Dendritic cell treated with granulocyte-macrophage colony-stimulating factor and Interleukin-4, amounts not matched to agents 40 ng/mL and 50 ng/mL, for 4 days (primary cell): ENCODE measurements around the gene MYH10.
"Not testable (repeated sequence)": the region's sequence is repeated elsewhere in the genome, so short reads cannot be mapped to it uniquely, and the experiment has no call there.

Experiments used
- H3K27ac Mint-ChIP-seq: one replicate; pipeline ENCODE4 v1.8.0; 2022; ENCODE audit warnings: mild to moderate bottlenecking, mixed read lengths
- H3K27me3 Mint-ChIP-seq: one replicate; pipeline ENCODE4 v1.8.0; 2022; ENCODE audit warnings: mild to moderate bottlenecking, mixed read lengths
- H3K36me3 Mint-ChIP-seq: one replicate; pipeline ENCODE4 v1.8.0; 2022; ENCODE audit warnings: low read depth, mixed read lengths
- H3K4me1 Mint-ChIP-seq: one replicate; pipeline ENCODE4 v1.8.0; 2022; ENCODE audit warnings: low read depth, mixed read lengths
- H3K4me3 Mint-ChIP-seq: one replicate; pipeline ENCODE4 v1.8.0; 2022; ENCODE audit warnings: mild to moderate bottlenecking, moderate library complexity, mixed read lengths
- H3K9me3 Mint-ChIP-seq: one replicate; pipeline ENCODE4 v1.8.0; 2022; ENCODE audit warnings: mixed read lengths
- intact Hi-C: fragments of 100-400 bp; cut with micrococcal nuclease; formaldehyde crosslinking; loops from one replicate; pipeline ENCODE4 v1.15.0; 2022

Gene MYH10

DNA sequence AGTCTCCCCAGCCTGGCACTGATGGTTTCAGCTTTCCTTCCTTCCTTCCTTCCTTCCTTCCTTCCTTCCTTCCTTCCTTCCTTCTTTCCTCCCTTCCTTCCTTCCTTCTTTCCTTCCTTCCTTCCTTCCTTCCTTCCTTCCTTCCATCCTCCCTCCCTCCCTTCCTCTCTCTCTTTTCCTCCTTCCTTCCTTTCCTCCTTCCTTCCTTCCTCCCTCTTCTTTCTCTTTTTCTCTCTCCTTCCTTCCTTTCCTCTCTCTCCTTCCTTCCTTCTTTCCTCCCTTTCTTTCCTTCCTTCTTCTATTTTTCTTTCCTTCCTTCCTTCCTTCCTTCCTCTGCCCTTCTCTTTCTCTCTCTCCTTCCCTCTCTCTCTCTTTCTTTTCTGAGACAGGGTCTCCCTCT is 30.2 kb upstream of the MYH10 start:
- intact Hi-C loops, H3K4me1 Mint-ChIP-seq, H3K4me3 Mint-ChIP-seq, H3K36me3 Mint-ChIP-seq, H3K27ac Mint-ChIP-seq, H3K27me3 Mint-ChIP-seq: not testable (repeated sequence)
- peaks cover 27% of the 10 kb centered on the region for H3K9me3 Mint-ChIP-seq

DNA sequence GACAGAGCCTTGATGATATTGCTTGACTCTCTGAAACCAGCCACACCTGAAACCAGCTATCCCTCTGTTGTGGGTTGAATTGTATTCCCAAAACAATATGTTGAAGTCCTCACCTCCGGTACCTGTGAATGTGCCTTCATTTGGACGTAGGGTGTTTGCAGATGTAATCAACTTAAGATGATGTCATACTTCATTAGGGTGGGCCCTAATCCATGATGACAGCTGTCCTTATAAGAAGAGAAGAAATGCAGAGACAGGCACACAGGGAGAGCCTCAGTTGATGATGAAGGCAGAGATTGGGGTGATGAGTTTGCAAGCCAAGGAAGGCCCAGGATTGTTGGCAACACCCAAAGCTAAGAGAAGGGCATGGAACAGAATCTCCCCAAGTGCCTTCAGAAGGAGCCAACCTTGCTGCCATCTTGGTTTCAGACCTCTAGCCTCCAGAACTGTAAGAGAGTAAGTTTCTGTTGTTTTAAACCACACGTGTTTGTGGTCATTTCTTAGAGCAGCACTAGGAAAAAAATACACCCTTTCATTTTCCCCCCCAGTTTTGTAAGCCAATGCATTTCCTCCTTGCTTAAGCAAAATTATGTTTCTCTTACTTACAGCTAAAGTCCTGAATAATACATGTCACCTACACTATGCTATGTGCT is 29.4 kb upstream of the MYH10 start:
- H3K9me3 Mint-ChIP-seq = peaks cover 27% of the 10 kb centered on the region

DNA sequence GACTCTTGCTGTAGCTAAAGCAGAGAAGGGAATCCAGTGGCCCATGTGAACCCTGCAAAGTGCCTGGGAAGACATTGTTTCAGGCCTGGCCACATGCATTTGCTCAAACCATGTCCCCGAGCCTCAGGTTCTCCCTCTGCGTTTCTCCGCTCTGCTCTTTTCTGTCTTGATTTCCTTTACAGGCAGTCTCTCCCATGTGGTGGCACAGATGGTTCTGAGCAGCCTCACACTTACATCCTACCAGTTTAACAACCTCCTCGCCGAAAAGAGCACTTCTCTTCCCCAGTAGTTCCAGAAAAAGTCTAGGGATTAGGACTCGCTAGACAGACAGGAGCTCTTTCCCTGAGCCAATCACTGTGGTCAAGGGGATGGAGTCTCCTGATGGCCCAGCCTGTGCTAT is 28.3 kb upstream of the MYH10 start:
- no peak overlapping the region for H3K27ac Mint-ChIP-seq
- peaks cover 27% of the 10 kb centered on the region for H3K9me3 Mint-ChIP-seq
- H3K4me3 Mint-ChIP-seq = no peak overlapping the region
- no peaks in the 10 kb centered on the region for H3K36me3 Mint-ChIP-seq
- no peaks in the 10 kb centered on the region for H3K4me1 Mint-ChIP-seq
- H3K27me3 Mint-ChIP-seq = no peaks in the 10 kb centered on the region
- intact Hi-C loops = no loop called here

More for the DNA sequence above, 29.4 kb upstream of the MYH10 start:
- no peaks in the 10 kb centered on the region for H3K36me3 Mint-ChIP-seq
- intact Hi-C loops = no loop called here
- no peaks in the 10 kb centered on the region for H3K4me1 Mint-ChIP-seq
- H3K4me3 Mint-ChIP-seq = no peak overlapping the region
- H3K27me3 Mint-ChIP-seq = no peaks in the 10 kb centered on the region
- no peak overlapping the region for H3K27ac Mint-ChIP-seq

- Mint-ChIP-seq H3K27me3 (no peaks in the 10 kb centered on the region), H3K36me3 (no peaks in the 10 kb centered on the region), H3K9me3 (peaks cover 27% of the 10 kb centered on the region), H3K27ac (no peak overlapping the region), H3K4me1 (no peaks in the 10 kb centered on the region), H3K4me3 (no peak overlapping the region)
- intact Hi-C loops = no loop called here
These were observed 26.2 kb upstream of the MYH10 start for GRCh38 chr17:8656693-8657092.

DNA sequence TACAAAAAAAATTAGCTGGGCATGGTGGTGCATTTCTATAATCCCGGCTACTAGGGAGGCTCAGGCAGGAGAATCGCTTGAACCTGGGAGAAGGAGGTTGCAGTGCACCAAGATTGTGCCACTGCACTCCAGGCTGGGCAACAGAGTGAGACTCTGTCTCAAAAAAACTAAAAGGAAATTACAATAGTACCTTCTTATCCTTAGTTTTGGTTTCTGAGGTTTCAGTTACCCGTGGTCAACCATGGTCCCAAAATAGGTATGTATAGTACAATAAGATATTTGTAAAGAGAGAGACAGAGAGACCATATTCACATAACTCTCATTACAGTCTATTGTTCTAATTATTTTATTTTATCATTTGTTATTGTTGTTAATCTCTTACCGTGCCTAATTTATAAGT is 24.3 kb upstream of the MYH10 start:
- Mint-ChIP-seq H3K27me3 (peaks cover 7% of the 10 kb centered on the region), H3K4me3 (no peak overlapping the region), H3K36me3 (no peaks in the 10 kb centered on the region), H3K4me1 (no peaks in the 10 kb centered on the region), H3K9me3 (peaks cover 18% of the 10 kb centered on the region), H3K27ac (no peak overlapping the region)
- intact Hi-C loops = no loop called here

DNA sequence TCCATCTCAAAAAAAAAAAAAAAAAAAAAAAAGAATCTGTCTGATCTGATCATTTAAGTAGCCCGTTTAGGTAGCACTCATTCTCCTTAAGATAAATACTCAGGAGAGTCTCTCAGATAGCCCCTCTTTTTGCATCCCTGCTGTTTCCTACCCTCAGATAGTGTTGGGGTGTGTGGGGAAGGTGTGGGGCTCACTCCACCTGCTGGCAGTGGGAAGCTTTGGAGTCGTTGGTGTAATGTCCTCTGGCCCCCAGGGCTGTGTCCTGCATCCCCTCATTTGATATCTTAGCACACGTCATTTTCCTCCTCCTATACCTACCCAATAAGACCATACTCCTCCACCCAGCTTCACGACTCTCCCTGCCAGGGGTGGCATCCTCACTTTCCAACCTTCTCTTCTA is 20.5 kb upstream of the MYH10 start:
- intact Hi-C loops = no loop called here
- H3K27ac Mint-ChIP-seq = no peak overlapping the region
- H3K4me1 Mint-ChIP-seq = no peaks in the 10 kb centered on the region
- no peaks in the 10 kb centered on the region for H3K36me3 Mint-ChIP-seq
- peaks cover 12% of the 10 kb centered on the region for H3K27me3 Mint-ChIP-seq
- no peaks in the 10 kb centered on the region for H3K9me3 Mint-ChIP-seq
- no peak overlapping the region for H3K4me3 Mint-ChIP-seq

DNA sequence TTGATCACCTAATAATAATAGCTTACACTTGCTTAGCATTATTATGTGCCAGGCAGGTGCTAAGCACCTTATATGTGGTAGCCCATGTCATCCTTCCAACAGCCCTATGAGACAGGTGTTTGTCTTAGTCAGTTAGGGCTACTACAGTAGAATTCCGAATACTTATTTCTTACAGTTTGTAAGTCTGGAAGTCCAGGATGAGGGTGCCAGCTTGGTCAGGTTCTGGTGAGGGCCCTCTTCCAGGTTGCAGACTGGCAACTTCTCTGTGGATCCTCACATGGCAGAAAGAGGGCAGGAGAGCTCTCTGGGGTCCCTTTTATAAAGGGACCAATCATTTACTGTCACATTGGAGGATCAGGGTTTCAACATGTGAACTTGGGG is 19.6 kb upstream of the MYH10 start:
- Mint-ChIP-seq H3K9me3 (no peaks in the 10 kb centered on the region), H3K4me1 (no peaks in the 10 kb centered on the region), H3K36me3 (no peaks in the 10 kb centered on the region), H3K27ac (no peak overlapping the region), H3K27me3 (peaks cover 15% of the 10 kb centered on the region), H3K4me3 (no peak overlapping the region)
- intact Hi-C loops = no loop called here

DNA sequence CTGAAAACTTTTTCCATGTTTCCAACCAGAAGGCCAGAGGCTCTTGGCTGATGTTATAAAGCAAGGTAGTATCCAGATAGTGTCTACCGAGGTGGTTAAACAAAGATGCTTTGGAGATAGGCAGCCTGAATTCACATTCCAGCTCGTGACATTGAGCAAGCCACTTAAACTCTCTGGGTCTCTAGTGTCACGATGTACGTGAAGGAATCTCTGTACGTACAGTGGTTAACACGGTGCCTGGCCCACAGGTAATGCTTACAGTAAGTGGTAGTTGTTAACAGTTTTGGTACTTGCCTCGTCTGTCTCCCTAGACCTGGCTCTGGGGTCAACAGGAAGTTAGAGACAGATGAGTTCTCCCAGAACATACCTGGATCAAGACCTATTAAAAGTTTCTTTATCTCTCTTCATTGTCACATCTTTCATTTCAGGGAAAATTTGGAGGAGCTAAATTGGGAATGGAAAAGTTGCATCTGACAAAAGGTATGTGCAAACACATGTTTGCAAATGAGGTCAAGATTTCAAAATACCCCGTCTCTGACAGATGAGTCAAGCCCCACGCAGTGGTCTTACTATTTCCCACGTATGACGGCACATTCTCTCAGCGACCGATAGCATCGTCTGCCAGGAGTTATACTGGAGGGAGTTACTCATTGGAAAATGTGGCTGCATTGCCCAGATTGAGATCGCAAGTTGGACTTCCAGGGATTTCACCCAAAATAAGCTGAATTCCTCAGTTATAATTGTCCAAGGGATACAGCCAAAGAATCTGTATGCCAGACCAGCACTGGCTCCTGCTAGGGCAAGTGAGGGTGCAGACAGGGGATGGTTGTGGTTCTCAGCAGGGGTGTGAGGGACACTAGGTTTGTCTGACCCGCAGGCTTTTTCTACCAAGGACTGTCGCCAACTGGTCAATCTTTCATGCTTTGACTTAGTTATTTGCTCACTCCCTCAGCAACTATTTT is 18.9 kb upstream of the MYH10 start:
- Mint-ChIP-seq H3K27ac (no peak overlapping the region), H3K27me3 (peaks cover 16% of the 10 kb centered on the region), H3K4me3 (no peak overlapping the region), H3K36me3 (no peaks in the 10 kb centered on the region), H3K9me3 (no peaks in the 10 kb centered on the region), H3K4me1 (no peaks in the 10 kb centered on the region)
- intact Hi-C loops = no loop called here

DNA sequence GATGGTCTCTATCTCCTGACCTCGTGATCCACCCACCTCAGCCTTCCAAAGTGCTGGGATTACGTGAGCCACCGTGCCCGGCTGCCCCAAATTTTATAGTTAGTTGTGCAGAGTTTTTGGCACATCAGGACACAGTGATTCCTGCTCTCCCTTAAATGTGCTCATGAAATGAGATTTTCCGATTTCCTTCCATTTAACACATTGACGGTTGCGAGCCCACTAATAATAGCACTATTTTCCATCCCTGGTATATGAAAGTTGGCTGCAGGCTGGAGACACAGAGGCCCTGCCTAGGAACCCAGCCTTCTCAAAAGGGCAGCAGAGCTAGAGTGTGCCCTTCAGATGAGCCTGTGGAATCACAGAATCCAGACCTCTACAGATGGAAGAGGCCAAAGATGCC is 17.4 kb upstream of the MYH10 start:
- H3K27me3 Mint-ChIP-seq = peaks cover 22% of the 10 kb centered on the region

DNA sequence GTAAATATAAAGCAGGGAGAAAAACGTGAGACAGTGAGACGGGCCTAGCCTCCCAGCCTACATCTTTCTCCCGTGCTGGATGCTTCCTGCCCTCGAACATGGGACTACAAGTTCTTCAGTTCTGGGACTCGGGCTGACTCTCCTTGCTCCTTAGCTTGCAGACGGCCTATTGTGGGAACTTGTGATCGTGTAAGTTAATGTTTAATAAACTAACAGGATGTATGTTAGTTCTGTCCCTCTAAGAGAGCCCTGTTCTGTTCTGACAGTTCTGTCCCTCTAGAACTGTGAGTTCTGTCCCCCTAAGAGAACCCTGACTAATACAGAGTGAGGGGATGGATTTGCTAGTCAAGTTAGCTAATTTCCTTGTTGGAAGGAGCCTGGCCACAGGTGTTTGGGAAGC is 16.7 kb upstream of the MYH10 start:
- Mint-ChIP-seq H3K4me1 (no peaks in the 10 kb centered on the region), H3K27me3 (peaks cover 22% of the 10 kb centered on the region), H3K27ac (no peak overlapping the region), H3K36me3 (no peaks in the 10 kb centered on the region), H3K9me3 (no peaks in the 10 kb centered on the region), H3K4me3 (no peak overlapping the region)
- intact Hi-C loops = no loop called here

More for the DNA sequence above, 17.4 kb upstream of the MYH10 start:
- Mint-ChIP-seq H3K4me1 (no peaks in the 10 kb centered on the region), H3K4me3 (no peak overlapping the region), H3K9me3 (no peaks in the 10 kb centered on the region), H3K27ac (no peak overlapping the region), H3K36me3 (no peaks in the 10 kb centered on the region)
- intact Hi-C loops = no loop called here

GRCh38 chr17:8644507-8644902 is 14.0 kb upstream of the MYH10 start:
- H3K4me3 Mint-ChIP-seq = no peak overlapping the region
- no peak overlapping the region for H3K27ac Mint-ChIP-seq

DNA sequence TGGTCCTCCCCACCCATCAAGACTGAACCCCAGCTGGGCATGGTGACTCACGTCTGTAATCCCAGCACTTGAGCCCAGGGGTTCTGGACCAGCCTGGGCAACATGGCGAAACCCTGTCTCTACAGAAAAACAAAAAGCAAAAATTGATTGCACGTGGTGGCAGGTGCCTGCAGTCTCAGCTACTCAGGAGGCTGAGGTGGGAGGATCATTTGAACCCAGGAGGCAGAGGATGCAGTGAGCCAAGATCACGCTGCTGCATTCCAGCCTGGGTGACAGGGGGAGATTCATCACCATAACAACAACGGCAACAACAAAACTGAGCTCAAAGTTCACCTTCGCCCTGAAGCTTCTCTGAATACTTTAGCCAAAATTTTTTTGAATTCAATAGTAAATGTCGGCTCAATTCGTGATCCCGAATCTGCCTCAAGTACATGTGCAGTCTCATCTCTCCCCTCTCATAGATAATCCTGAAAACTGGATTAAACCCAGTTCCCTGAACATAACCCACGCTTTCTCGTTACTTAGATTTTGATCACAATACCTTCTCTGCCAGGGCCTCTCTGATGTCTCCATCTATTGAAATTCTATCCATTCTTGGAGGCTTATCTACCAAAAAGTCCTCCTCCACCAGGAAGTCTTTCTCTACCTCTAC is 13.5 kb upstream of the MYH10 start:
- Mint-ChIP-seq H3K4me3 (no peak overlapping the region), H3K27me3 (peaks cover 20% of the 10 kb centered on the region), H3K36me3 (no peaks in the 10 kb centered on the region), H3K4me1 (no peaks in the 10 kb centered on the region), H3K27ac (no peak overlapping the region), H3K9me3 (no peaks in the 10 kb centered on the region)
- intact Hi-C loops = no loop called here

More at GRCh38 chr17:8644507-8644902, 14.0 kb upstream of the MYH10 start:
- H3K27me3 Mint-ChIP-seq = peaks cover 20% of the 10 kb centered on the region
- intact Hi-C loops = no loop called here
- no peaks in the 10 kb centered on the region for H3K36me3 Mint-ChIP-seq
- H3K4me1 Mint-ChIP-seq = no peaks in the 10 kb centered on the region
- H3K9me3 Mint-ChIP-seq = no peaks in the 10 kb centered on the region

DNA sequence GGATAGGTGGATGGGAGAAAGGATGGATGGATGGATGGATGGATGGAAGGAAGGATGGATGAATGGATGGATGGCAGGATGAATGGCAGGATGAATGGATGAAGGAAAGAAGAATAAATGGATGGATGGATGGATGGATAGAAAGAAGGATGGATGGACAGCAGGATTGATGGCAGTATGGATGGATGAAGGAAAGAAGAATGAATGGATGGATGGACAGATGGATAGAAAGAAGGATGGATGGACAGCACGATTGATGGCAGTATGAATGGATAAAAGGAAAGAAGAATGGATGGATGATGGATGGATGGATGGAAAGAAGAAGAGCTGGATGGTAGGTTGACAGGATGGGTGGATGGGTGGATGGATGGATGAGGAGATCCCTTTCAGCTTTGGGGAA is 9.2 kb upstream of the MYH10 start:
- no peak overlapping the region for H3K27ac Mint-ChIP-seq
- H3K4me3 Mint-ChIP-seq = no peak overlapping the region
- peaks cover 23% of the 10 kb centered on the region for H3K27me3 Mint-ChIP-seq
- H3K4me1 Mint-ChIP-seq = no peaks in the 10 kb centered on the region
- intact Hi-C loops = no loop called here
- H3K36me3 Mint-ChIP-seq = no peaks in the 10 kb centered on the region
- H3K9me3 Mint-ChIP-seq = no peaks in the 10 kb centered on the region

DNA sequence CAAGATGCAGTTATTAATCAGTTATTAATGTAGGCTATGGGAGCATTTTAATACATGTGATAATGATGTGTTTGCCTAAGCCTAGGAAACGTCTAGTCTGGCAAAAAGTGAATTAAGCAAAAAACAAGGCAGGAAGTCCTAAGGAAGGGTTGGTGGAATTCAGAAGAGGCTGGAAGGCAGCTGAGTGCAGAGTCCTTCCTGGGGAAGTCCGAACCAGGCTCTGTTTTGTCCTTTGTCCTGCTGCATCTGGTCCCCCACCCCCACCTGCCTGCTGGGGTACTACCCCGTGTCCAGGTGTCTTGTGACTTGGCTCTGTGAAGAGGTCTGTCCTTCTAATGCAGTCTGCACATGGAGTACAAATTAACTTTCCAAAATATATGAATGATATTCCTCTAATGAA is 1.5 kb upstream of the MYH10 start:
- Mint-ChIP-seq H3K27ac (no peak overlapping the region), H3K4me1 (peaks cover 17% of the 10 kb centered on the region), H3K4me3 (no peak overlapping the region), H3K27me3 (peaks cover 80% of the 10 kb centered on the region), H3K9me3 (no peaks in the 10 kb centered on the region), H3K36me3 (peaks cover 7% of the 10 kb centered on the region)
- intact Hi-C loops = no loop called here
